Activated CD8-positive, alpha-beta memory T cell treated with anti-CD3 and anti-CD28 coated beads, Interleukin-2, amount 50 U/mL, for 4 hours (primary cell): ENCODE measurements around the gene CAPN1.
A peak's percentile ranks its signal among the peaks of the same experiment; 100 is the strongest.
"Not testable (repeated sequence)": the region's sequence is repeated elsewhere in the genome, so short reads cannot be mapped to it uniquely, and the experiment has no call there.

ENCODE experiments used
- DNase-seq: peaks from one replicate; pipeline ENCODE4 v3.0.0-alpha.2; 2020

CAPN1 gene

GRCh38 chr11:65219930-65220213, 38.1 kb downstream of the CAPN1 start:
- DNase-seq = no peak

- DNase-seq = no peak
Observed at GRCh38 chr11:65221026-65221425, 39.3 kb downstream of the CAPN1 start.

- no peak for DNase-seq
Observed at GRCh38 chr11:65223011-65223410, 41.3 kb downstream of the CAPN1 start.

DNA sequence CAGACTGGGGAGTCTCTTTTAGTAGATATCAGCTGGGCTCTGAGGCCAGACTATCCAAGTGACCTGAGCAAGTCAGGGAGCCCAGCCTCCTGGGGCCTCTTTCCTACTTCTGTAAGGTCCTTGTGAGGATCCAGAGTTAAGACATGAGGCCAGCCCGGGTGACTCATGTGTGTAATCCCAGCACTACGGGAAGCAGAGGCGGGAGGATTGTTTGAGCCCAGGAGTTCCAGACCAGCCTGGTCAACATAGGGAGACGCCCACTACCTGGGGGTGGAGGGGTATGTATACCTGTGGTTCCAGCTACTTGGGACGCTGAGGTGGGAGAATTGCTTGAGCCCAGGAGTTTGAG, 43.2 kb downstream of the CAPN1 start:
- DNase-seq = no peak

DNA sequence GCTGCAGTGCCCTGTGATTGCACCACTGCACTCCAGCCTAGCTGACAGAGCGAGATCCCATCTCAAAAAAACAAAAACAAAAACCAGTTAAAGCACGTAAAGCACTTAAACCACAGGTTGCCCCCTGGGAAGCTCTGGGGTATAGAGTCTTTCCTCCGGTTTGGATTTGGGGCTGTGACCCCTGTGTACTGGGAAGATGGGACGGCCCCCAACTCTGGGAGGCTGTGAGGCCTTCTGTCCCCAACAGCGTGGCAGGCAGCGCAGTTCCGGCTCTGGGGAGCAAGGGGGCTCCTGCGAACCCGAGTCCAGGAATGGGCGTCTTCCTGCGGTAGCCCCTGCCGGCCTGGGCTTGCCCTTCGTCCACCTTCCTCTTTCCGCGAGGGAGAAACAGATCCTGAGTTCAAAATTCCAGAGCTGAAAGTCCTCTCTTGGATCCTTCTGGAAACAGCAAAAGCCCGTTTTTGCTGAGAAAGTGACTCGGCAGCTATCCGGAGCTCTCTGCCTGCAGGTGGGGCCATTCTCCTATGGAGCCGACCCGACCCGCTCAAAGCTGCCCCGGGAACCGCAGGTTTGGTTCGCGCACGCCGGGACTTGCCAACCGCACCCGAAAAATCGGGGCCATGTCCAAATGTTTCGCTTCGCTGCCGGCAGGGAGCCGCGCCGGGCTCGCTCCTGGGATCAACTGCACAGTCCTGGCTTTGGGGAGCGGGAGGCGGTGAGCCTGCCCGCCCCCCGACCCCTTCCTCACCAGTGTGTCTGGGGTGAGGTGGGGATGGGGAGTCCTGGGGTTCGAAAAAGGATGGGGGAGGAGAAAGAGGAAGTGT, 43.8 kb downstream of the CAPN1 start:
- DNase-seq = peak; percentile 62

GRCh38 chr11:65226103-65226442, 44.3 kb downstream of the CAPN1 start:
- DNase-seq = no peak

GRCh38 chr11:65227879-65228278, 46.2 kb downstream of the CAPN1 start:
- no peak for DNase-seq

- DNase-seq = no peak
Observed at GRCh38 chr11:65236194-65237059, 54.7 kb downstream of the CAPN1 start.

- not testable (repeated sequence) for DNase-seq
Observed at GRCh38 chr11:65238302-65238701, 56.6 kb downstream of the CAPN1 start.

GRCh38 chr11:65241134-65241533, 59.4 kb downstream of the CAPN1 start:
- DNase-seq = no peak

DNA sequence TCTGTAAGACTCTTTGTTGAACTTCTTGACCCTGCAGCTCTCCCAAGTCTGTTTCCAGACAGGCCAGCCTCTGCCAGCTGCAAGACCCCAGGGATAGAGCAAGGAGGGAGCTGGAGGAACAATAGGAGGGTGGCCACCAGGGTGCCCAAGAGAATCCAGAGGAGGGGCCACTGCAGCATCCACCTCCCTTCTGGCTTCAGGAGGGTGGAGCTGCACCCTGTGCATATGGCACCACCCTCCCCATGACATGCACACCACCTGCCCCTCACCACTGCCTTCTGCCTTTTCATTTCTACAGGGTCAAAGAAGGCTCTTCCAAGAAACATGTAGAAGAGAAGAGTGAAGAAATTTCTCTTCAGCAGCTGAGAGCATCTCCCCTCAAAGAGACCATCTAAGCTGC, 60.0 kb downstream of the CAPN1 start:
- DNase-seq = no peak

- no peak for DNase-seq
Observed at GRCh38 chr11:65242389-65242788, 60.7 kb downstream of the CAPN1 start.

DNA sequence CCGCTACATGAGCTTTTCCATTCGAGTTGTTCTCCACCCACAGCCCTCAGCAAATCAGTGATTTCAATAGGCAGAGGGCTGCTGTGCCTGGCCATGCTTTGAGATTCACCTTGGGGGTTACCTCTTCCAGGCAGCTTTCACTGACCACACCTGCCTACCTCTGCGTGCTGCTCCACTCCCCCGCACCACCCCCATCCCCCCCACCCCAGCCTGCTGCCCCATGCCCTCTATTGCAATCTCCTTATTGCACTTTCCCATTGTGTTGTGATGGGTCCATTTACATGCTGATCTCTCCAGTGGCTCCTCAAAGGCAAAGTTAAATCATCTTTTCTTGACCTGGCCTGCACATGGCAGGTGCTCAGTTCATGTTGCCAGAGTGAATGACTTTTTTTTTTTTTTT, 62.1 kb downstream of the CAPN1 start:
- DNase-seq = no peak

DNA sequence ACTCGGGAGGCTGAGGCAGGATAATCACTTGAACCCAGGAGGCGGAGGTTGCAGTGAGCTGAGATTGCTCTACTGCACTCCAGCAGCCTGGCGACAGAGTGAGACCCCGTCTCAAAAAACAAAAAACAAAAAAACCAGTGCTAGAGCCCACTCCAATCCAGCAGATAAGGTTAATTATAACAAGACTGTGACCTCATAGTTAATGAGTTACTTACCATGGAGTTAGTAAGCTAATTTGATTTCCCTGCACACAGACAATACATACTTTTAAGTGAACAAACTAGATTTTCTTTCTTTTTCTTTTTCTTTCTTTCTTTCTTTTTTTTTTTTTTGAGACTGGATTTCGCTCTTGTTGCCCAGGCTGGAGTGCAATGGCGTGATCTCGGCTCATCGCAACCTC, 63.3 kb downstream of the CAPN1 start:
- DNase-seq = not testable (repeated sequence)

GRCh38 chr11:65246506-65246905, 64.8 kb downstream of the CAPN1 start:
- DNase-seq = no peak

DNA sequence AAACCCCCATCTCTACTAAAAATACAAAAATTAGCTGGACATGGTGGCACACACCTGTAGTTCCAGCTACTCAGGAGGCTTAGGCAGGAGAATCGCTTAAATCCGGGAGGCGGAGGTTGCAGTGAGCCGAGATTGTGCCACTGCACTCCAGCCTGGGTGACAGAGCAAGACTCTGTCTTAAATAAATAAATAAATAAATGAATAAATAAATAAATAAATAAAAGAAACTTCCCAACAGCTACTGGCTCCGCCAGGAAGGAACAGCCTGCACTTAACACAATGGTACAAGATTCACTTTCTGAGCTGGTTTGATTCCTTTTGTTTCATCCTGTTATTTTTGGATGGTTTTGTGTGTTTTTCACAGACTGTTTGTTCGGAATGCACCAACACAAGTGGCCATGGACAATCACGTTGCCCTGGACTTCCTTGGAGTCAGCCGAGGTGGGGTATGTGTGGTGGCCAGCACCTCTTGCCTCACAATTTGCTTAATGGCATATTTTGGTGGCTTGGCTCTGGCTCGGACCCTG, 66.5 kb downstream of the CAPN1 start:
- not testable (repeated sequence) for DNase-seq

GRCh38 chr11:65251476-65251875, 69.7 kb downstream of the CAPN1 start:
- no peak for DNase-seq

DNA sequence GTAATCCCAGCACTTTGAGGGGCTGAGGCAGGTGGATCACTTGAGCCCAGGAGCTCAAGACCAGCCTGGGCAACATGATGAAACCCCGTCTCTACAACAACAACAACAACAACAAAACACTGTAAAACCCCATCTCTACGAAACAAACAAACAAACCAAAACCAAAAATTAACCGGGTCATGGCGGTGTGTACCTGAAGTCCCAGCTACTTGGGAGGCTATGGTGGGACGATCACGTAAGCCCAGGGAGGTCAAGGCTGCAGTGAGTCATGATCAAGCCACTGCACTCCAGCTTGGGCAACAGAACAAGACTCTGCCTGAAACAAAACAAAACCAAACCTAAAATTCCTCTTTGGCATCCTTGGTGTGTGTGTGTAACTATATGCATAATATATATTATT, 73.0 kb downstream of the CAPN1 start:
- DNase-seq = no peak

DNA sequence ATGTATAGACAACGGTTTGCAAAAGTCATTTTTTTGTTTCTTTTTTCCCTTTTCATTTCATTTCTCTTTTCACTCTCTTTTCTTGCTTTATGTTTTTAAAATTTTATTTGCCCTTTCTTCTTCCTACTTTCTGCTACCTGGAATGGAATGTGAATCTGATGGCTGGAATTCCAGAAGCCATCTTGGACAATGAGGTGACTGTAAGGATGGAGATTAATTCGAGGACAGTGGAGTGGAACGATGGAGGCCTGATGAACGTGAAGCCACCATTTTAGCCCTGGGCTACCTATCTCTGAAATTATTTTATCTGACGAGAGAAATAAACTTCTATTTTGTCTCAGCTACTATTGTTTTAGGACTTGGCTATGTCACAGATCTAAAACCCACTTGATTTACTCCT, 77.3 kb downstream of the CAPN1 start:
- no peak for DNase-seq

GRCh38 chr11:65260302-65260701, 78.6 kb downstream of the CAPN1 start:
- DNase-seq = no peak

DNA sequence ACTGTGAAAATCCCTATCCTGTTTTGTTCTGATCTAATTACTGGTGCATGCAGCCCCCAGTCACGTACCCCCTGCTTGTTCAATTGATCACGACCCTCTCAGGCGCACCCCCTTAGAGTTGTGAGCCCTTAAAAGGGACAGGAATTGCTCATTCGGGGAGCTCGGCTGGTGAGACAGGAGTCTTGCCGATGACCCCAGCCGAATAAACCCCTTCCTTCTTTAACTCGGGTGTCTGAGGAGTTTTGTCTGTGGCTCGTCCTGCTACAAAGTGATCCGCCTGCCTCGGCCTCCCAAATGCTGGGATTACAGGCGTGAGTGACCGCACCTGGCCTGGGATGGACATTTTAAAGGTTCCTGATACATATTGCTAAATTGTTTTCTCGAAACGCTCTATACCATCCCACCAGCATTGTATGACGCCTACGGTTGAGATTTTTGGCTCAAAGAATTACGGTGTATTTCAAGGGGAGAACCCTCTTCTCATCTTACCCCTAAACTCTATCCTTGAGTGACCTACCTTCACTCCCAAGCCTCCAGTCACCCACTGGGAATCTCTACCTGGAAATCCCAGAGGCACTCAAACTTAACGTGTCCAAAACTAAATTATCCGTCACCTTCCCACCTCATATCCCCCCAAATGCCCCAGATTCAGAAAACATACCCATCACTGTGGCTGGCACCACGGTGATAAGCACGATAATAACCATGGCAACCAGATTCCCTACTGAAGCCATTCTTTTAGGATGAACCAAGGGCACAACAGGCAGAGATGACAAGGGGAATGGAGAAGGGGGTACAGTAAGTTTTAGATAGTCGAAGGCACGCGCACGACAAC, 79.2 kb downstream of the CAPN1 start:
- DNase-seq = no peak
